ENCODE data around the gene ERVFRD-1. TPM values are rescaled to one million over a fixed set of nuclear protein-coding genes. Genes with fewer than 3 reads are reported as not detected.

ERVFRD-1 gene
- total and polyA plus RNA-seq, 12 donors = 0.01 to 0.23 (median 0.09) TPM; not detected in 8

GRCh38 chr6:11080296-11080695 lies 31.2 kb downstream of the ERVFRD-1 start:
- intact Hi-C loops (cut with DNase I) = no loop called here

GRCh38 chr6:11078266-11078665 lies 33.3 kb downstream of the ERVFRD-1 start:
- no peak for TF ChIP-seq CTCF (IDR thresholded peaks at IDR 0.05)
- H3K4me1 ChIP-seq = no peaks in the 10 kb centered on the region
- H3K27me3 ChIP-seq = peaks cover 0 to 5% (median 0%) of the 10 kb centered on the region in 7 donors
- H3K27ac ChIP-seq = no peak overlapping the region
- no peaks in the 10 kb centered on the region for H3K36me3 ChIP-seq
- intact Hi-C loops (cut with DNase I) = loop anchor here in 2 of 10 donors (10.0 kb wide), 2 partner anchors 223 to 603 kb away; no protein-coding TSS in a partner anchor
- no peak for ATAC-seq
- H3K9me3 ChIP-seq = no peaks in the 10 kb centered on the region
- DNase-seq = no peak
- H3K4me3 ChIP-seq = no peak overlapping the region
- WGBS, 2 donors = 90 to 93% methylated on average over 4 of the region's 4 CpGs

More at GRCh38 chr6:11080296-11080695, 31.2 kb downstream of the ERVFRD-1 start:
- ATAC-seq = no peak
- H3K9me3 ChIP-seq = no peaks in the 10 kb centered on the region
- DNase-seq = no peak
- 72 to 74% methylated on average over 3 of the region's 3 CpGs for WGBS, 2 donors
- H3K27me3 ChIP-seq = no peaks in the 10 kb centered on the region
- no peak overlapping the region for H3K27ac ChIP-seq
- no peak overlapping the region for H3K4me3 ChIP-seq
- no peak for TF ChIP-seq CTCF (IDR thresholded peaks at IDR 0.05)
- no peaks in the 10 kb centered on the region for H3K4me1 ChIP-seq
- H3K36me3 ChIP-seq = no peaks in the 10 kb centered on the region

GRCh38 chr6:11076540-11076939 lies 35.0 kb downstream of the ERVFRD-1 start:
- DNase-seq (no peak), ATAC-seq (no peak)
- H3K4me1 ChIP-seq = no peaks in the 10 kb centered on the region
- H3K4me3 ChIP-seq = no peak overlapping the region
- intact Hi-C loops (cut with DNase I) = loop anchor here in 2 of 10 donors (10.0 kb wide), 2 partner anchors 222 to 602 kb away; no protein-coding TSS in a partner anchor
- WGBS, 2 donors = 66 to 75% methylated on average over 2 of the region's 2 CpGs
- H3K36me3 ChIP-seq = no peaks in the 10 kb centered on the region
- H3K27ac ChIP-seq = no peak overlapping the region
- peaks cover 0 to 5% (median 0%) of the 10 kb centered on the region in 7 donors for H3K27me3 ChIP-seq
- H3K9me3 ChIP-seq = no peaks in the 10 kb centered on the region
- TF ChIP-seq CTCF (IDR thresholded peaks at IDR 0.05) = no peak

GRCh38 chr6:11072101-11072500 lies 39.4 kb downstream of the ERVFRD-1 start:
- WGBS, 2 donors = 85 to 92% methylated on average over 4 of the region's 4 CpGs
- Histone ChIP-seq H3K4me1 (no peaks in the 10 kb centered on the region), H3K36me3 (no peaks in the 10 kb centered on the region), H3K9me3 (no peaks in the 10 kb centered on the region), H3K27ac (no peak overlapping the region), H3K4me3 (no peak overlapping the region), H3K27me3 (peaks cover 0 to 5% (median 0%) of the 10 kb centered on the region in 7 donors)
- ATAC-seq = no peak
- no peak for TF ChIP-seq CTCF (IDR thresholded peaks at IDR 0.05)
- DNase-seq = no peak
- intact Hi-C loops (cut with DNase I) = loop anchor here in 2 of 10 donors (10.0 kb wide), 2 partner anchors 217 to 597 kb away; no protein-coding TSS in a partner anchor
